HepG2 (cell line): Measurements from ENCODE around the gene HSPA1A. TPM values are rescaled to one million over a fixed set of nuclear protein-coding genes. Genes with fewer than 3 reads are reported as not detected.

ENCODE experiments used
- ATAC-seq: fragments of 200-7000 bp; cut with Tn5 transposase; 3 replicates; pipeline ENCODE4 v1.9.1; 2020; ENCODE audit warnings: mild to moderate bottlenecking, moderate library complexity
- BruUV-seq: library from RNA; stranded (reverse); fragments of 400-500 nt; replicated peaks from 2 replicates; lab custom pipeline; 2021; lab: Mats Ljungman, UMichigan
- CTCF ChIA-PET: fragments of 300-600 bp; formaldehyde crosslinking; extraction: SDS; loops from one replicate; lab custom pipeline; 2021; ENCODE audit warnings: low total read pairs, inconsistent platforms, low intra/inter-chr PET ratio; lab: Yijun Ruan, JAX
- POLR2A ChIA-PET: fragments of 350-600 bp; sonication (Branson Sonifier 250); formaldehyde crosslinking; loops from one replicate; lab custom pipeline; 2020; ENCODE audit warnings: antibody characterized with exemption, inconsistent platforms; lab: Yijun Ruan, JAX
- DNase-seq: peaks from one replicate; pipeline ENCODE4 v3.0.0-alpha.2; 2015; ENCODE audit warnings: low spot score
- FAIRE-seq: peaks from 3 replicates; lab custom pipeline; 2011; peaks lifted over from hg19 to GRCh38; lab: Jason Lieb, UNC
- H2AFZ ChIP-seq: one replicate; pipeline ENCODE4 v1.6.1; 2011; ENCODE audit warnings: low read length, inconsistent platforms
- H3K27ac ChIP-seq: fragments of 300-600 bp; 3 replicates; pipeline ENCODE4 v1.8.0; 2011; ENCODE audit warnings: mixed run types, mild to moderate bottlenecking, mixed read lengths, low read length, inconsistent platforms; ENCODE audit not compliant: insufficient read depth; ENCODE audit errors: extremely low read length
- H3K27me3 ChIP-seq, 2 experiments: fragments of 200-600 bp in 1 of 2; 2 replicates in 1 of 2; 3 replicates in 1 of 2; pipeline versions ENCODE4 v1.6.0 to v1.8.0; 2011; ENCODE audit warnings: low read length in 2 of 2, mild to moderate bottlenecking in 2 of 2, moderate library complexity in 2 of 2, inconsistent platforms in 1 of 2; ENCODE audit not compliant: insufficient read depth in 2 of 2, control insufficient read depth in 1 of 2
- H3K36me3 ChIP-seq, 2 experiments: fragments of 200-600 bp in 1 of 2; replicated peaks in 1 of 2; 2 replicates in 1 of 2; 3 replicates in 1 of 2; pipeline versions ENCODE4 v1.5.1 to v1.8.0; 2011; ENCODE audit warnings: low read length in 2 of 2, inconsistent platforms in 1 of 2; ENCODE audit not compliant: insufficient read depth in 2 of 2, control insufficient read depth in 1 of 2
- H3K4me1 ChIP-seq: 2 replicates; pipeline ENCODE4 v1.5.1; 2012; ENCODE audit warnings: low read length, inconsistent platforms; ENCODE audit not compliant: insufficient read depth
- H3K4me2 ChIP-seq: 2 replicates; pipeline ENCODE4 v1.6.0; 2011; ENCODE audit warnings: low read depth, low read length, inconsistent platforms
- H3K4me3 ChIP-seq, 3 experiments: fragments of 200-600 bp in 1 of 3; sonication (generic), shearing (Covaris generic) in 1 of 3; replicated peaks in 1 of 3; 2 replicates each; pipeline ENCODE4 v1.5.1; 2011 to 2016; ENCODE audit warnings: low read length in 3 of 3, inconsistent platforms in 2 of 3, low read depth in 2 of 3, mild to moderate bottlenecking in 2 of 3, control low read depth in 1 of 3, mixed read lengths in 1 of 3; ENCODE audit not compliant: insufficient read depth in 1 of 3
- H3K79me2 ChIP-seq: one replicate; pipeline ENCODE4 v1.6.1; 2011; ENCODE audit warnings: low read length, inconsistent platforms; ENCODE audit not compliant: insufficient read depth
- H3K9ac ChIP-seq: 2 replicates; pipeline ENCODE4 v1.6.0; 2011; ENCODE audit warnings: mild to moderate bottlenecking, low read depth, low read length, inconsistent platforms; ENCODE audit not compliant: insufficient read depth
- H3K9me3 ChIP-seq: 2 replicates; pipeline ENCODE4 v1.5.1; 2012; ENCODE audit warnings: mild to moderate bottlenecking, low read length
- H4K20me1 ChIP-seq: 2 replicates; pipeline ENCODE4 v1.6.0; 2011; ENCODE audit warnings: inconsistent platforms, mild to moderate bottlenecking, low read length, moderate library complexity; ENCODE audit not compliant: insufficient read depth
- BATF2 ChIP-seq: sonication (generic); formaldehyde crosslinking; IDR thresholded peaks from 2 replicates; pipeline ENCODE4 v1.8.0; 2022; ENCODE audit warnings: mild to moderate bottlenecking, missing genetic modification reagents, moderate library complexity
- FOXP1 ChIP-seq, 2 experiments: fragments of 450-650 bp in 1 of 2; IDR thresholded peaks; 2 replicates each; pipeline ENCODE4 v1.6.1; 2017 to 2018; ENCODE audit warnings: antibody characterized with exemption in 1 of 2
- SAP130 ChIP-seq: IDR thresholded peaks from 2 replicates; pipeline ENCODE4 v1.6.1; 2016; ENCODE audit warnings: low read depth
- SMAD9 ChIP-seq: sonication (generic); formaldehyde crosslinking; IDR thresholded peaks from 2 replicates; pipeline ENCODE4 v1.5.1; 2020; ENCODE audit warnings: mild to moderate bottlenecking, missing genetic modification reagents
- SP5 ChIP-seq: IDR thresholded peaks from 2 replicates; pipeline ENCODE4 v1.6.1; 2016; ENCODE audit warnings: low read depth, borderline replicate concordance
- SUZ12 ChIP-seq: fragments of 150-350 bp; IDR thresholded peaks from 2 replicates; pipeline ENCODE4 v1.6.1; 2014; ENCODE audit warnings: low read depth, low read length
- TBX3 ChIP-seq: fragments of 450-650 bp; IDR thresholded peaks from 2 replicates; pipeline ENCODE4 v1.6.1; 2017; ENCODE audit warnings: antibody characterized with exemption, mild to moderate bottlenecking, inconsistent platforms, borderline replicate concordance
- ZMAT3 ChIP-seq: sonication (generic); formaldehyde crosslinking; conservative IDR thresholded peaks from 2 replicates; pipeline ENCODE4 v1.7.0; 2021; ENCODE audit warnings: missing genetic modification reagents
- ZNF274 ChIP-seq: sonication (generic); formaldehyde crosslinking; IDR thresholded peaks from 2 replicates; pipeline ENCODE4 v1.5.1; 2020; ENCODE audit warnings: mild to moderate bottlenecking, missing genetic modification reagents
- ZNF280D ChIP-seq: sonication (generic); formaldehyde crosslinking; IDR thresholded peaks from 2 replicates; pipeline ENCODE4 v1.5.1; 2020; ENCODE audit warnings: mild to moderate bottlenecking, missing genetic modification reagents
- ZNF343 ChIP-seq: sonication (generic); formaldehyde crosslinking; IDR thresholded peaks from 2 replicates; pipeline ENCODE4 v1.4.0; 2020; ENCODE audit warnings: mild to moderate bottlenecking, missing genetic modification reagents
- ZNF432 ChIP-seq: sonication (generic); formaldehyde crosslinking; IDR thresholded peaks from 2 replicates; pipeline ENCODE4 v1.5.0; 2020; ENCODE audit warnings: missing genetic modification reagents, mild to moderate bottlenecking, borderline replicate concordance
- ZNF441 ChIP-seq: sonication (generic); formaldehyde crosslinking; IDR thresholded peaks from 2 replicates; pipeline ENCODE4 v1.7.0; 2021; ENCODE audit warnings: missing genetic modification reagents, borderline replicate concordance
- ZNF451 ChIP-seq: sonication (generic); formaldehyde crosslinking; IDR thresholded peaks from 2 replicates; pipeline ENCODE4 v1.5.0; 2020; ENCODE audit warnings: mild to moderate bottlenecking, missing genetic modification reagents
- ZNF556 ChIP-seq: sonication (generic); formaldehyde crosslinking; IDR thresholded peaks from 2 replicates; pipeline ENCODE4 v1.4.0; 2020; ENCODE audit warnings: mild to moderate bottlenecking, missing genetic modification reagents, borderline replicate concordance
- ZNF704 ChIP-seq: sonication (generic); formaldehyde crosslinking; IDR thresholded peaks from 2 replicates; pipeline ENCODE4 v1.8.1; 2023; ENCODE audit warnings: mild to moderate bottlenecking, inconsistent platforms, moderate library complexity, missing genetic modification reagents, borderline replicate concordance
- ZNF780A ChIP-seq: sonication (generic); formaldehyde crosslinking; IDR thresholded peaks from 2 replicates; pipeline ENCODE4 v1.8.0; 2022; ENCODE audit warnings: mild to moderate bottlenecking, missing genetic modification reagents, moderate library complexity
- ZSCAN21 ChIP-seq: sonication (generic); formaldehyde crosslinking; IDR thresholded peaks from 2 replicates; pipeline ENCODE4 v1.8.0; 2022; ENCODE audit warnings: mild to moderate bottlenecking, missing genetic modification reagents, moderate library complexity, borderline replicate concordance
- WGBS: methylation state at CpG from one replicate; pipeline ENCODE4 v1.1.6; 2017; ENCODE audit warnings: low lambda C conversion rate; 5-methylcytosine and 5-hydroxymethylcytosine counted together
- in situ Hi-C: cut with HindIII; loops from 2 replicates; pipeline ENCODE4 v1.10.0; 2017; ENCODE audit warnings: low pct_unique_long_range_greater_than_20kb; ENCODE audit not compliant: extremely low pct_ligation_motif_present
- intact Hi-C: fragments of 100-400 bp; cut with micrococcal nuclease; formaldehyde crosslinking; loops from one replicate; pipeline ENCODE4 v1.10.0; 2022; ENCODE audit not compliant: unreplicated experiment
- polyA plus RNA-seq, 8 experiments: library from polyadenylated mRNA; depleted of rRNA in 3 of 8; stranded (reverse) in 7 of 8; unstranded in 1 of 8; fragments of >200 nt; fragmentation: Illumina TruSeq in 4 of 8; extraction: Trizol in 4 of 8; gene quantifications; 2 replicates each; pipeline versions ENCODE4 v1.2.1 to v1.2.3, GENCODE V29; 2011 to 2016; ENCODE audit warnings: low read depth in 4 of 8, missing spikeins in 1 of 8, mixed read lengths in 1 of 8; ENCODE audit not compliant: insufficient read depth in 1 of 8
- total RNA-seq, 5 experiments: library from RNA; depleted of rRNA; stranded (reverse); fragments of >200 nt; fragmentation: Illumina TruSeq; extraction: Trizol; gene quantifications; 2 replicates each; pipeline ENCODE4 v1.2.3, GENCODE V29; 2016; ENCODE audit warnings: low read depth in 1 of 5

HSPA1A gene
- total and polyA plus RNA-seq, 2 of the 13 experiments (the other 11 are each of a cell fraction or from before 2014, with no cell fraction given): 44.5 to 85.0 TPM

- TF ChIP-seq BATF2 (CRISPR knock-in tag) (no peak), SAP130 (CRISPR knock-in tag) (peak; percentile 88), TBX3 (no peak), ZNF780A (CRISPR knock-in tag) (no peak), ZNF451 (CRISPR knock-in tag) (peak; percentile 64; the same call in 1 of the 2 replicates), SMAD9 (CRISPR knock-in tag) (no peak), ZNF432 (CRISPR knock-in tag) (no peak), ZNF274 (0 out of 2 replicates have a peak, but pooled peaks have one; percentile 73), SUZ12 (no peak), ZNF441 (CRISPR knock-in tag) (0 out of 2 replicates have a peak, but pooled peaks have one; percentile 47)
Measured at GRCh38 chr6:31776989-31777666, 38.2 kb upstream of the HSPA1A start, which contains the start of gene VWA7 (continued).

GRCh38 chr6:31777667-31778050, 37.7 kb upstream of the HSPA1A start:
- Histone ChIP-seq H2AFZ (no peak overlapping the region), H3K9ac (peak overlapping the region; percentile 62; the same call in 1 of the 2 replicates), H3K27ac (peak overlapping the region; percentile 70), H3K36me3 (peaks cover 27 to 32% of the 10 kb centered on the region in 2 experiments), H3K27me3 (no peaks in the 10 kb centered on the region), H3K79me2 (no peaks in the 10 kb centered on the region), H3K4me3 (peak overlapping the region in 1 of 3 experiments; percentile 72; a peak in 1 of 6 replicates), H3K4me1 (peaks cover 55% of the 10 kb centered on the region), H4K20me1 (no peaks in the 10 kb centered on the region), H3K9me3 (no peaks in the 10 kb centered on the region), H3K4me2 (peak overlapping the region; percentile 88)
- intact Hi-C loops (loop anchor here (10.0 kb wide), 1 partner anchor 147 kb away; the partner anchor contains the start of gene C2), in situ Hi-C loops (no loop called here)
- TSS peak; percentile 60 for BruUV-seq
- CTCF ChIA-PET: no interaction called here
- FAIRE-seq (no peak), ATAC-seq (no peak), DNase-seq (no peak)
- 97% methylated on average over 5 of the region's 5 CpGs for WGBS
- POLR2A ChIA-PET: interaction anchor here (0.9 to 8.2 kb wide), 28 partner anchors 8 to 236 kb away, joined by 3 to 66 read pairs (median 6); partner anchors contain the start of genes ABHD16A, BAG6, C6orf47 and CFB
- TF ChIP-seq ZMAT3 (CRISPR knock-in tag): 0 out of 2 replicates have a peak, but pooled peaks have one; percentile 27
- no peak for TF ChIP-seq SP5 (CRISPR knock-in tag)
- TF ChIP-seq ZNF556 (CRISPR knock-in tag): 0 out of 2 replicates have a peak, but pooled peaks have one; percentile 2
- TF ChIP-seq ZNF343 (CRISPR knock-in tag): peak; percentile 50; the same call in 1 of the 2 replicates
- peak; percentile 49; the same call in 1 of the 2 replicates for TF ChIP-seq ZNF280D (CRISPR knock-in tag)
- TF ChIP-seq ZNF704 (CRISPR knock-in tag): 0 out of 2 replicates have a peak, but pooled peaks have one; percentile 52
- TF ChIP-seq ZSCAN21 (CRISPR knock-in tag): 0 out of 2 replicates have a peak, but pooled peaks have one; percentile 37
- TF ChIP-seq FOXP1 (IDR thresholded peaks at IDR 0.05): no peak
- no peak for TF ChIP-seq FOXP1 (CRISPR knock-in tag; IDR thresholded peaks at IDR 0.05)
